ENCODE measurements around the gene SORT1. TPM values are rescaled to one million over a fixed set of nuclear protein-coding genes. Genes with fewer than 3 reads are reported as not detected.

The SORT1 gene
- total and polyA plus RNA-seq, 4 donors: 1.0 to 10.6 (median 3.4) TPM

DNA sequence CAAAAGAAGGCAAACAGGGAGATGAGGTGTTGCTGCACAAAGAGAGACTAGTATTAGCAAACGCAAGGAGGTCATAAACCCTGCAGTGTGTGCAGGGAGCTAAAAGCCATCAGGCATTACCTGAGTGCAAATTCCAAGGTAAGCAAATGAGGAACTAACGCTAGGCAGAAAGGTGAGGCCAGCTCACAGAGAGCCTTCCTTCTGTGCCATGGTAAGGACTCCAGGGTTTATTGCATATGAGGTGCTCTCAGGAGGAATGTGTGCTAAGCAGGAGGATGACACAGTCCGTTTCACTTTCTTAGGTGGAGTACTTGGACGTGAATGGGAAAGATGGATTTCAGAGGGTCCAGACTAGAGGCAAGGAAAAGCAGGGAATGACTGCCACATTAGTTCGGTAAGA lies 46.3 kb downstream of the SORT1 start:
- no peak overlapping the region for H3K27ac ChIP-seq (ENCODE audit: low read depth in 1 of 2, low read length in 2 of 2)
- no peak overlapping the region for H3K9ac ChIP-seq (ENCODE audit: low read depth in 1 of 2, low read length in 2 of 2)
- H3K4me1 ChIP-seq (ENCODE audit: control insufficient read depth in 4 of 4, insufficient read depth in 4 of 4, low read length in 3 of 4): no peaks in the 10 kb centered on the region
- 78% methylated on average over 5 of the region's 5 CpGs for WGBS
- no peak for TF ChIP-seq YY1 (IDR thresholded peaks at IDR 0.05)
- no peak for TF ChIP-seq SP1 (IDR thresholded peaks at IDR 0.05)
- no peak overlapping the region for H3K4me3 ChIP-seq (ENCODE audit: low read depth in 1 of 3, low read length in 3 of 3)
- no peaks in the 10 kb centered on the region for H3K27me3 ChIP-seq (ENCODE audit: control insufficient read depth in 4 of 4, insufficient read depth in 4 of 4, low read length in 3 of 4)
- no peaks in the 10 kb centered on the region for H3K9me3 ChIP-seq (ENCODE audit: control insufficient read depth in 4 of 4, low read length in 3 of 4)
- DNase-seq (ENCODE audit: low spot score): no peak
- no peaks in the 10 kb centered on the region for H3K36me3 ChIP-seq (ENCODE audit: control insufficient read depth in 4 of 4, insufficient read depth in 3 of 4, low read depth in 1 of 4, low read length in 3 of 4)

DNA sequence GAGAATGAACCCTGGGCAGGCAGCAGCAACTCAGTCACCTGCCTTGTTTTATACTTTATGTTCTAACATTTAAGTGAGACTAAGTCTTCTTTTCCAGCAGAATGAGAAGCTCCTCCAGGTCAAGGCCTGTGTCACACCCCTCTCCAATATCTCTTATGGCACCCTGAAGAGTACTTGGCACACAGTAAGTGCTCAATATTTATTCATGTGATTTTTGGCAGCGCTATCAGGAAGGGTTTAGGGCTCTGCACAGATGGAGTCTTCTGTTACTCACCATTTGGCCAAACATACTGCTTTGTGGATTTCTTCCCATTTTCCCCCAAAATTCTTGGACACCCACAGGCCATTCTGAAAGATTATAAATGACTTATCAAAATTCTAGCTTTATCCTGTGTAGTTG lies 47.1 kb downstream of the SORT1 start:
- DNase-seq (ENCODE audit: low spot score): no peak
- H3K36me3 ChIP-seq (ENCODE audit: control insufficient read depth in 4 of 4, insufficient read depth in 3 of 4, low read depth in 1 of 4, low read length in 3 of 4): no peaks in the 10 kb centered on the region
- 88% methylated on average over 1 of the region's 1 CpG for WGBS
- H3K27ac ChIP-seq (ENCODE audit: low read depth in 1 of 2, low read length in 2 of 2): no peak overlapping the region
- H3K9ac ChIP-seq (ENCODE audit: low read depth in 1 of 2, low read length in 2 of 2): no peak overlapping the region
- no peak overlapping the region for H3K4me3 ChIP-seq (ENCODE audit: low read depth in 1 of 3, low read length in 3 of 3)
- H3K27me3 ChIP-seq (ENCODE audit: control insufficient read depth in 4 of 4, insufficient read depth in 4 of 4, low read length in 3 of 4): no peaks in the 10 kb centered on the region
- no peak for TF ChIP-seq FOXA1 (IDR thresholded peaks at IDR 0.05)
- no peak for TF ChIP-seq SP1 (IDR thresholded peaks at IDR 0.05)
- TF ChIP-seq, protein P1, sequence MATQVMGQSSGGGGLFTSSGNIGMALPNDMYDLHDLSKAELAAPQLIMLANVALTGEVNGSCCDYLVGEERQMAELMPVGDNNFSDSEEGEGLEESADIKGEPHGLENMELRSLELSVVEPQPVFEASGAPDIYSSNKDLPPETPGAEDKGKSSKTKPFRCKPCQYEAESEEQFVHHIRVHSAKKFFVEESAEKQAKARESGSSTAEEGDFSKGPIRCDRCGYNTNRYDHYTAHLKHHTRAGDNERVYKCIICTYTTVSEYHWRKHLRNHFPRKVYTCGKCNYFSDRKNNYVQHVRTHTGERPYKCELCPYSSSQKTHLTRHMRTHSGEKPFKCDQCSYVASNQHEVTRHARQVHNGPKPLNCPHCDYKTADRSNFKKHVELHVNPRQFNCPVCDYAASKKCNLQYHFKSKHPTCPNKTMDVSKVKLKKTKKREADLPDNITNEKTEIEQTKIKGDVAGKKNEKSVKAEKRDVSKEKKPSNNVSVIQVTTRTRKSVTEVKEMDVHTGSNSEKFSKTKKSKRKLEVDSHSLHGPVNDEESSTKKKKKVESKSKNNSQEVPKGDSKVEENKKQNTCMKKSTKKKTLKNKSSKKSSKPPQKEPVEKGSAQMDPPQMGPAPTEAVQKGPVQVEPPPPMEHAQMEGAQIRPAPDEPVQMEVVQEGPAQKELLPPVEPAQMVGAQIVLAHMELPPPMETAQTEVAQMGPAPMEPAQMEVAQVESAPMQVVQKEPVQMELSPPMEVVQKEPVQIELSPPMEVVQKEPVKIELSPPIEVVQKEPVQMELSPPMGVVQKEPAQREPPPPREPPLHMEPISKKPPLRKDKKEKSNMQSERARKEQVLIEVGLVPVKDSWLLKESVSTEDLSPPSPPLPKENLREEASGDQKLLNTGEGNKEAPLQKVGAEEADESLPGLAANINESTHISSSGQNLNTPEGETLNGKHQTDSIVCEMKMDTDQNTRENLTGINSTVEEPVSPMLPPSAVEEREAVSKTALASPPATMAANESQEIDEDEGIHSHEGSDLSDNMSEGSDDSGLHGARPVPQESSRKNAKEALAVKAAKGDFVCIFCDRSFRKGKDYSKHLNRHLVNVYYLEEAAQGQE (IDR thresholded peaks at IDR 0.05): no peak
- no peak for TF ChIP-seq GABPA (IDR thresholded peaks at IDR 0.05 in 1 of 2, conservative IDR thresholded peaks at IDR 0.05 in 1 of 2)
- TF ChIP-seq JUND (IDR thresholded peaks at IDR 0.05): no peak
- no peak for TF ChIP-seq TAF1 (conservative IDR thresholded peaks at IDR 0.05)
- TF ChIP-seq YY1 (IDR thresholded peaks at IDR 0.05): no peak
- TF ChIP-seq, protein P2, sequence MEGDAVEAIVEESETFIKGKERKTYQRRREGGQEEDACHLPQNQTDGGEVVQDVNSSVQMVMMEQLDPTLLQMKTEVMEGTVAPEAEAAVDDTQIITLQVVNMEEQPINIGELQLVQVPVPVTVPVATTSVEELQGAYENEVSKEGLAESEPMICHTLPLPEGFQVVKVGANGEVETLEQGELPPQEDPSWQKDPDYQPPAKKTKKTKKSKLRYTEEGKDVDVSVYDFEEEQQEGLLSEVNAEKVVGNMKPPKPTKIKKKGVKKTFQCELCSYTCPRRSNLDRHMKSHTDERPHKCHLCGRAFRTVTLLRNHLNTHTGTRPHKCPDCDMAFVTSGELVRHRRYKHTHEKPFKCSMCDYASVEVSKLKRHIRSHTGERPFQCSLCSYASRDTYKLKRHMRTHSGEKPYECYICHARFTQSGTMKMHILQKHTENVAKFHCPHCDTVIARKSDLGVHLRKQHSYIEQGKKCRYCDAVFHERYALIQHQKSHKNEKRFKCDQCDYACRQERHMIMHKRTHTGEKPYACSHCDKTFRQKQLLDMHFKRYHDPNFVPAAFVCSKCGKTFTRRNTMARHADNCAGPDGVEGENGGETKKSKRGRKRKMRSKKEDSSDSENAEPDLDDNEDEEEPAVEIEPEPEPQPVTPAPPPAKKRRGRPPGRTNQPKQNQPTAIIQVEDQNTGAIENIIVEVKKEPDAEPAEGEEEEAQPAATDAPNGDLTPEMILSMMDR (IDR thresholded peaks at IDR 0.05; ENCODE audit: low read depth, low read length, missing input control): no peak
- no peak for TF ChIP-seq EGR1 (IDR thresholded peaks at IDR 0.05; ENCODE audit: low read depth in 2 of 2)
- TF ChIP-seq, protein P3, sequence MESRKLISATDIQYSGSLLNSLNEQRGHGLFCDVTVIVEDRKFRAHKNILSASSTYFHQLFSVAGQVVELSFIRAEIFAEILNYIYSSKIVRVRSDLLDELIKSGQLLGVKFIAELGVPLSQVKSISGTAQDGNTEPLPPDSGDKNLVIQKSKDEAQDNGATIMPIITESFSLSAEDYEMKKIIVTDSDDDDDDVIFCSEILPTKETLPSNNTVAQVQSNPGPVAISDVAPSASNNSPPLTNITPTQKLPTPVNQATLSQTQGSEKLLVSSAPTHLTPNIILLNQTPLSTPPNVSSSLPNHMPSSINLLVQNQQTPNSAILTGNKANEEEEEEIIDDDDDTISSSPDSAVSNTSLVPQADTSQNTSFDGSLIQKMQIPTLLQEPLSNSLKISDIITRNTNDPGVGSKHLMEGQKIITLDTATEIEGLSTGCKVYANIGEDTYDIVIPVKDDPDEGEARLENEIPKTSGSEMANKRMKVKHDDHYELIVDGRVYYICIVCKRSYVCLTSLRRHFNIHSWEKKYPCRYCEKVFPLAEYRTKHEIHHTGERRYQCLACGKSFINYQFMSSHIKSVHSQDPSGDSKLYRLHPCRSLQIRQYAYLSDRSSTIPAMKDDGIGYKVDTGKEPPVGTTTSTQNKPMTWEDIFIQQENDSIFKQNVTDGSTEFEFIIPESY (IDR thresholded peaks at IDR 0.05): no peak
- TF ChIP-seq HNF4A (conservative IDR thresholded peaks at IDR 0.05): no peak
- H3K4me1 ChIP-seq (ENCODE audit: control insufficient read depth in 4 of 4, insufficient read depth in 4 of 4, low read length in 3 of 4): no peaks in the 10 kb centered on the region
- no peaks in the 10 kb centered on the region for H3K9me3 ChIP-seq (ENCODE audit: control insufficient read depth in 4 of 4, low read length in 3 of 4)

Measured in liver (tissue), 9 donors.